OCI-LY7 (cell line): ENCODE results near the gene SCNN1B. TPM values are rescaled to one million over a fixed set of nuclear protein-coding genes. Genes with fewer than 3 reads are reported as not detected.

Source experiments
- BruUV-seq: library from RNA; stranded (reverse); fragments of 400-500 nt; replicated peaks from 2 replicates; lab custom pipeline; 2021; lab: Mats Ljungman, UMichigan
- CTCF ChIA-PET: fragments of 300-600 bp; sonication (Branson Sonifier 250); formaldehyde crosslinking; loops from one replicate; lab custom pipeline; 2022; ENCODE audit warnings: antibody characterized with exemption; ENCODE audit not compliant: unreplicated experiment; lab: Charles Lee
- POLR2A ChIA-PET: fragments of 300-600 bp; sonication (Branson Sonifier 250); formaldehyde crosslinking; loops from one replicate; lab custom pipeline; 2022; ENCODE audit warnings: antibody characterized with exemption; lab: Charles Lee
- DNase-seq: peaks from one replicate; pipeline ENCODE4 v3.0.0-alpha.2; 2015; ENCODE audit warnings: low spot score
- H2AFZ ChIP-seq: fragments of 200-600 bp; sonication (generic), shearing (Covaris generic); 2 replicates; pipeline ENCODE4 v1.6.1; 2014; ENCODE audit warnings: mild to moderate bottlenecking, antibody characterized with exemption, low read length, moderate library complexity
- H3K27ac ChIP-seq: fragments of 200-600 bp; sonication (generic); 2 replicates; pipeline ENCODE4 v1.5.1; 2014; ENCODE audit warnings: mixed run types, low read depth, mild to moderate bottlenecking, moderate library complexity, low read length, inconsistent platforms; ENCODE audit not compliant: poor library complexity, severe bottlenecking
- H3K36me3 ChIP-seq: fragments of 200-600 bp; sonication (generic); 2 replicates; pipeline ENCODE4 v1.6.1; 2014; ENCODE audit warnings: mild to moderate bottlenecking, antibody characterized with exemption, low read length, moderate library complexity, mixed read lengths; ENCODE audit not compliant: insufficient read depth
- H3K4me1 ChIP-seq: fragments of 200-600 bp; sonication (generic); 2 replicates; pipeline ENCODE4 v1.5.1; 2014; ENCODE audit warnings: mild to moderate bottlenecking, low read length; ENCODE audit not compliant: insufficient read depth, poor library complexity, severe bottlenecking
- H3K4me2 ChIP-seq: fragments of 200-600 bp; sonication (generic); 2 replicates; pipeline ENCODE4 v1.6.1; 2014; ENCODE audit warnings: mild to moderate bottlenecking, low read length
- H3K4me3 ChIP-seq: fragments of 200-600 bp; sonication (generic); 2 replicates; pipeline ENCODE4 v1.5.1; 2014; ENCODE audit warnings: mild to moderate bottlenecking, low read depth, low read length; ENCODE audit not compliant: poor library complexity, severe bottlenecking
- H3K79me2 ChIP-seq: fragments of 200-600 bp; sonication (generic); 2 replicates; pipeline ENCODE4 v1.6.1; 2016; ENCODE audit warnings: low read depth, mild to moderate bottlenecking, low read length, moderate library complexity, mixed read lengths; ENCODE audit not compliant: insufficient read depth
- H3K9me2 ChIP-seq: fragments of 200-600 bp; sonication (generic); 2 replicates; pipeline ENCODE4 v1.6.1; 2016; ENCODE audit warnings: mild to moderate bottlenecking, low read length, mixed read lengths; ENCODE audit not compliant: insufficient read depth
- H3K9me3 ChIP-seq: fragments of 200-600 bp; sonication (generic); 2 replicates; pipeline ENCODE4 v1.6.1; 2014; ENCODE audit warnings: mild to moderate bottlenecking, mixed run types, low read length, mixed read lengths
- H4K20me1 ChIP-seq: fragments of 200-600 bp; sonication (generic); 2 replicates; pipeline ENCODE4 v1.6.1; 2014; ENCODE audit warnings: mild to moderate bottlenecking, antibody characterized with exemption, low read length, moderate library complexity, mixed read lengths; ENCODE audit not compliant: insufficient read depth
- EZH2phosphoT487 ChIP-seq: fragments of 200-600 bp; sonication (generic); IDR thresholded peaks from 2 replicates; pipeline ENCODE4 v1.6.1; 2018; ENCODE audit warnings: low read depth, borderline replicate concordance, mild to moderate bottlenecking, mixed run types, antibody characterized with exemption, low read length, moderate library complexity, mixed read lengths
- intact Hi-C: fragments of 100-400 bp; cut with micrococcal nuclease; formaldehyde crosslinking; loops from one replicate; pipeline ENCODE4 v1.10.0; 2022; ENCODE audit not compliant: unreplicated experiment
- total RNA-seq, 2 experiments: library from RNA; depleted of rRNA in 1 of 2; stranded (reverse); fragments of >200 nt in 1 of 2; shearing (Covaris generic) in 1 of 2; gene quantifications; 2 replicates each; pipeline ENCODE4 v1.2.3, GENCODE V29; 2014 to 2022
- TF ChIP-seq, protein P1 (sequence below): fragments of 200-600 bp; sonication (generic); conservative IDR thresholded peaks from 2 replicates; pipeline ENCODE4 v1.5.1; 2014; ENCODE audit warnings: mild to moderate bottlenecking, antibody characterized with exemption, low read length, moderate library complexity, mixed read lengths

Gene SCNN1B
- total RNA-seq, 2 experiments from 2014 or later: 0.23 TPM; not detected in 1

- ChIA-PET CTCF (no interaction called here), POLR2A (no interaction called here)
- TF ChIP-seq, protein P1, sequence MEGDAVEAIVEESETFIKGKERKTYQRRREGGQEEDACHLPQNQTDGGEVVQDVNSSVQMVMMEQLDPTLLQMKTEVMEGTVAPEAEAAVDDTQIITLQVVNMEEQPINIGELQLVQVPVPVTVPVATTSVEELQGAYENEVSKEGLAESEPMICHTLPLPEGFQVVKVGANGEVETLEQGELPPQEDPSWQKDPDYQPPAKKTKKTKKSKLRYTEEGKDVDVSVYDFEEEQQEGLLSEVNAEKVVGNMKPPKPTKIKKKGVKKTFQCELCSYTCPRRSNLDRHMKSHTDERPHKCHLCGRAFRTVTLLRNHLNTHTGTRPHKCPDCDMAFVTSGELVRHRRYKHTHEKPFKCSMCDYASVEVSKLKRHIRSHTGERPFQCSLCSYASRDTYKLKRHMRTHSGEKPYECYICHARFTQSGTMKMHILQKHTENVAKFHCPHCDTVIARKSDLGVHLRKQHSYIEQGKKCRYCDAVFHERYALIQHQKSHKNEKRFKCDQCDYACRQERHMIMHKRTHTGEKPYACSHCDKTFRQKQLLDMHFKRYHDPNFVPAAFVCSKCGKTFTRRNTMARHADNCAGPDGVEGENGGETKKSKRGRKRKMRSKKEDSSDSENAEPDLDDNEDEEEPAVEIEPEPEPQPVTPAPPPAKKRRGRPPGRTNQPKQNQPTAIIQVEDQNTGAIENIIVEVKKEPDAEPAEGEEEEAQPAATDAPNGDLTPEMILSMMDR: no peak
- TF ChIP-seq EZH2phosphoT487: no peak
- H3K27ac ChIP-seq: no peak overlapping the region
- H3K79me2 ChIP-seq: no peaks in the 10 kb centered on the region
- no peaks in the 10 kb centered on the region for H3K36me3 ChIP-seq
- H3K4me2 ChIP-seq: no peak overlapping the region
- DNase-seq: no peak
- BruUV-seq: no TSS peak
- intact Hi-C loops: no loop called here
- H3K4me3 ChIP-seq: no peak overlapping the region
- H2AFZ ChIP-seq: no peak overlapping the region
- no peaks in the 10 kb centered on the region for H3K9me2 ChIP-seq
- H4K20me1 ChIP-seq: no peaks in the 10 kb centered on the region
- no peaks in the 10 kb centered on the region for H3K9me3 ChIP-seq
- peaks cover 11% of the 10 kb centered on the region for H3K4me1 ChIP-seq
Observed at GRCh38 chr16:23342083-23342640, 40.1 kb downstream of the SCNN1B start.

DNA sequence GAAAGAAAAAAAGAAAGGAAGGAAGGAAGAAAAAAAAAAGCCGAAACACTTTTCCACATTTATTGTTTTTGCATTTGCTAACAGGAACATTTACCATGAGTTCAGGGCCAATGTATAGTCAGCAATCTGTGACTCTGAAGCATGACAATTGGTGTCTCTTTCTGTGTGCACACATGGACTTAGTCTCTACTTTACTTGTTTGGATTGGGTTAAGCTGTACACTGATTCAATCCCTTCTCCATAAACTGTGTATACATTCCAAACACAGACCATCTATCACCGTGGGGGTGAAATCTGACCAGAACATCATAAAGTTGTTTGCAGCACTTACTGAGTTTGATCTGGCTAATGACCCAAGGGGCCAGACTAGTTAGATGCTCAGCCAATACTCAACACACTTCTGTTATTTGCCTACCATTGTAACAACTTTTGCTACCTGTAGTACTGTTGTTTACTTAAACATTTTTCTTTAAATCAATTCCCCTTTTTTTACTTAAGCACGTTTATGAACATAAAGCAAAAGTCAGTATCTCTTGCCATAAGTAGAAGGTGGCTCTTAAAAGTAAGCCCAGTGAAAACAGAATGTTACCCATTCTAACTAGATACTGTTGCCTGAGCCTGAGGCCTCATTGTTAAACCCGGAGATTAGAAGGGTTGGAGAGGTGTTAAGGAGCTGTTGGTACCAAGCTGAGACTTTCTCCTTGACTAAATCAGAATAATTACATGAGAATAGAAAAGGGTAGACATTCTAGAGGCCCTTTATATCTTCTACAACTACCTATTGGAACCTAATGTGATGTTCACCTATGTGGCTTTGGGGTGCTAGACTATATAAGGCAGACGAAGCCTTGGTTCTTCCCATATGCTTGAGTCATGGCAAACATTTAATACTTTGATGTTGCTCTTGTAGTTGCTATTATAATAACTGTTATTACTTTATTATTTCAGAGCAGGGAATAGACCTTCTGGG lies 41.8 kb downstream of the SCNN1B start:
- ChIA-PET POLR2A (no interaction called here), CTCF (no interaction called here)
- H3K4me2 ChIP-seq: no peak overlapping the region
- no peaks in the 10 kb centered on the region for H3K79me2 ChIP-seq
- no peaks in the 10 kb centered on the region for H4K20me1 ChIP-seq
- intact Hi-C loops: no loop called here
- no peak overlapping the region for H2AFZ ChIP-seq
- TF ChIP-seq, protein P1: no peak
- TF ChIP-seq EZH2phosphoT487: no peak
- no peaks in the 10 kb centered on the region for H3K36me3 ChIP-seq
- H3K9me3 ChIP-seq: no peaks in the 10 kb centered on the region
- DNase-seq: no peak
- H3K4me1 ChIP-seq: no peaks in the 10 kb centered on the region
- no peak overlapping the region for H3K27ac ChIP-seq
- no peaks in the 10 kb centered on the region for H3K9me2 ChIP-seq
- BruUV-seq: no TSS peak
- H3K4me3 ChIP-seq: no peak overlapping the region

DNA sequence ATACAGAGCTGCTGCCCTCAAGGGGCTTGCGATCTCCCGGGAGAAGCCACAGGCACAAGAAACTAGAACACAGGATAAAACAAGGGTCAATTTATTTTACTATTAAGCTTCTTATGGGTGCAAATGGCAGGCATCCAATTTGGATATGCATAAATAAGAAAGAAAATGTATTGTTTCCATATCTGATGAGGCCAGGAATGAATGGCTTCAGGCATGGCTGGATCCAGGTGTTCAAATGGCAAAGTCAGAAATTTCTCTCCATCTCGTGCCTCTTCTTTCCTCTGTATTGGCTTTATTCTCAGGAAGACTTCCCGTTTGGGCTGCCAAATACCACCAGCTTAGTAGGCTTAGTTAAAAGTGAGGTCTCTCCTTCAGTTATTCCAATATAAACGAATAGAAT lies 43.1 kb downstream of the SCNN1B start:
- intact Hi-C loops: no loop called here
- Histone ChIP-seq H3K79me2 (no peaks in the 10 kb centered on the region), H3K27ac (no peak overlapping the region), H3K4me3 (no peak overlapping the region), H2AFZ (no peak overlapping the region), H3K9me3 (no peaks in the 10 kb centered on the region), H3K9me2 (no peaks in the 10 kb centered on the region), H3K4me1 (no peaks in the 10 kb centered on the region), H3K36me3 (no peaks in the 10 kb centered on the region), H3K4me2 (no peak overlapping the region), H4K20me1 (no peaks in the 10 kb centered on the region)
- TF ChIP-seq EZH2phosphoT487: no peak
- TF ChIP-seq, protein P1: no peak
- CTCF ChIA-PET: interaction anchor here (0.5 kb wide), 1 partner anchor 325 kb away, joined by 3 read pairs; no protein-coding TSS in a partner anchor
- no peak for DNase-seq
- POLR2A ChIA-PET: no interaction called here
- no TSS peak for BruUV-seq
